GM10248 (cell line): ENCODE measurements around the gene SMIM14.
"Not testable (repeated sequence)": the region's sequence is repeated elsewhere in the genome, so short reads cannot be mapped to it uniquely, and the experiment has no call there.

Experiments
- CTCF ChIA-PET: fragments of 300-600 bp; sonication (Branson Sonifier 250); formaldehyde crosslinking; extraction: SDS; loops from one replicate; lab custom pipeline; 2021; ENCODE audit warnings: antibody characterized with exemption; lab: Yijun Ruan, JAX
- POLR2A ChIA-PET: fragments of 350-650 bp; sonication (Branson Sonifier 250); formaldehyde crosslinking; extraction: SDS; loops from one replicate; lab custom pipeline; 2020; ENCODE audit warnings: antibody characterized with exemption; lab: Yijun Ruan, JAX
- DNase-seq: peaks from one replicate; pipeline ENCODE4 v3.0.0; 2012; ENCODE audit errors: extremely low spot score
- TF ChIP-seq, protein P1 (sequence below): IDR thresholded peaks from 2 replicates; pipeline ENCODE4 v1.5.1; 2012; ENCODE audit warnings: mild to moderate bottlenecking, low read depth; ENCODE audit errors: extremely low read depth, missing control alignments, control extremely low read depth

Gene SMIM14

DNA sequence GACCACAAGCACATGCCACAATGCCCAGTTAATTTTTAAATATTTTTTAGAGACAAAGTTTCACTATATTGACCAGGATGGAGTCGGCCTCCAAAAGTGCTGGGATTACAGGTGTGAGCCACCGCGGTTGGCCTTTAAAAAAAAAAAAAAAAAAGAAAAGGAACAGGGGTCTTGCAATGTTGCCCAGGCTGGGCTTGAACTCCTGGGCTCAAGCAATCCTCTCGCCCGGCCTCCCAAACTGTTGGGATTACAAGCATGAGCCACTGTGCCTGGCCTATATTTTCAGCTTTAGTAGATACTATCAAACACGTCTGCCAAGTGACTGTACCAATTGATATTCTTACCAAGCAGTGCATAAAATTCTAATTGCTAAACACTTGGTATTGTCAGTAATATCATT, 120.2 kb downstream of the SMIM14 start:
- ChIA-PET POLR2A (no interaction called here), CTCF (interaction anchor here (1.0 kb wide), 1 partner anchor 9 kb away, joined by 4 read pairs; no protein-coding TSS in a partner anchor)
- no peak for DNase-seq
- TF ChIP-seq, protein P1, sequence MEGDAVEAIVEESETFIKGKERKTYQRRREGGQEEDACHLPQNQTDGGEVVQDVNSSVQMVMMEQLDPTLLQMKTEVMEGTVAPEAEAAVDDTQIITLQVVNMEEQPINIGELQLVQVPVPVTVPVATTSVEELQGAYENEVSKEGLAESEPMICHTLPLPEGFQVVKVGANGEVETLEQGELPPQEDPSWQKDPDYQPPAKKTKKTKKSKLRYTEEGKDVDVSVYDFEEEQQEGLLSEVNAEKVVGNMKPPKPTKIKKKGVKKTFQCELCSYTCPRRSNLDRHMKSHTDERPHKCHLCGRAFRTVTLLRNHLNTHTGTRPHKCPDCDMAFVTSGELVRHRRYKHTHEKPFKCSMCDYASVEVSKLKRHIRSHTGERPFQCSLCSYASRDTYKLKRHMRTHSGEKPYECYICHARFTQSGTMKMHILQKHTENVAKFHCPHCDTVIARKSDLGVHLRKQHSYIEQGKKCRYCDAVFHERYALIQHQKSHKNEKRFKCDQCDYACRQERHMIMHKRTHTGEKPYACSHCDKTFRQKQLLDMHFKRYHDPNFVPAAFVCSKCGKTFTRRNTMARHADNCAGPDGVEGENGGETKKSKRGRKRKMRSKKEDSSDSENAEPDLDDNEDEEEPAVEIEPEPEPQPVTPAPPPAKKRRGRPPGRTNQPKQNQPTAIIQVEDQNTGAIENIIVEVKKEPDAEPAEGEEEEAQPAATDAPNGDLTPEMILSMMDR, result no peak

DNA sequence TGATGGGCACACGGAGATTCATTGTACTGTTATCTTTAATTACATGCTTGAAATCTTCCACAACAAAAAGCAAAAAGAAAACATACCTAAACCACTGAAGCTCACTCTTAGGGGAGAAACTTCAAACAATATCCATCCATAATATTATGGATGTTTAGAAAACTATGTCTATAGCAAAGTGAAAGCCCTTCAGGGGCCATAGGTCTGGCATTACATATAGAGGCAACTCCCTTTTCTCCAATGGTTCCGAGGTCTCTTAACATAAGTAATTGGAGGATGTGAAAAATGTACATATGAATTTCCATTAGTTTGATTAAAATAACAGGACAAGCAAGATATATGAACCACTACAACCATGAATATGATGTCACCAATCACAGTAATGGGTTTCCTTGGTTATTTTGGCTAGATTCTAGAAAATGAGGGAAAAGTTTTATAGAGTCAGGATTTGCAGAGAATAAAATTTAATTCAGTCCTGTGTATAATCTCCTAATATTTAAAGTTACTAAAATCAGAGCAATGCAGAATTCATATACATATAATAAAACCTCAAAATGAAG, 122.2 kb downstream of the SMIM14 start:
- TF ChIP-seq, protein P1, result no peak
- no peak for DNase-seq
- ChIA-PET POLR2A (no interaction called here), CTCF (interaction anchor here (0.6 to 1.1 kb wide), 2 partner anchors 10 to 20 kb away, joined by 3 read pairs; no protein-coding TSS in a partner anchor)

DNA sequence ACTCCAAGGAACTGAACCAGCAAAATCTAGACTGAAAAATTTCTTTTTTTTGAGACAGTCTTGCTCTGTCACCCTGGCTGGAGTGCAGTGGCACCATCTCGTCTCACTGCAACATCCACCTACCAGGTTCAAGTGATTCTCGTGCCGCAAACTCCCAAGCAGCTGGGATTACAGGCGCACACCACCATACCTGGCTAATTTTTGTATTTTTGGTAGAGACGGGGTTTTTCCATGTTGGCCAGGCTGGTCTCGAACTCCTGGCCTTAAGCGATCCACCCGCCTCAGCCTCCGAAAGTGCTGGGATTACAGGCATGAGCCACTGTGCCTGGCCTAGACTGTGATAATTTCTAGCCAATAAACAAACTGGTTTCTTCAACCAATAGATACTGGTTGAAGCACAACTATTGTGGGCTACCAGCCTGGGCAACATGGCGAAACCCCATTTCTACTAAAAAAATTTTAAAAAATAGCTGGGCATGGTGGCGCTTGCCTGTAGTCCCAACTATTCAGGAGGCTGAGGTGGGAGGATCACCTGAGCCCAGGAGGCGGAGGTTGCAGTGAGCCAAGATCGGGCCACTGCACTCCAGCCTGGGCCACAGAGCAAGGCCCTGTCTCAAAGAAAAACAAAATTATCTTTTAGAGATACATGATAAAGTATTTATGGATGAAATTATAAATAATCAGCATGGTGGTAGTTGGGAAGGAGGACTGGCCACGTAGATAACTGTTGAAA, 122.8 kb downstream of the SMIM14 start:
- CTCF ChIA-PET, result interaction anchor here (0.6 to 1.1 kb wide), 2 partner anchors 9 to 19 kb away, joined by 3 read pairs; no protein-coding TSS in a partner anchor
- DNase-seq, POLR2A ChIA-PET: not testable (repeated sequence)

DNA sequence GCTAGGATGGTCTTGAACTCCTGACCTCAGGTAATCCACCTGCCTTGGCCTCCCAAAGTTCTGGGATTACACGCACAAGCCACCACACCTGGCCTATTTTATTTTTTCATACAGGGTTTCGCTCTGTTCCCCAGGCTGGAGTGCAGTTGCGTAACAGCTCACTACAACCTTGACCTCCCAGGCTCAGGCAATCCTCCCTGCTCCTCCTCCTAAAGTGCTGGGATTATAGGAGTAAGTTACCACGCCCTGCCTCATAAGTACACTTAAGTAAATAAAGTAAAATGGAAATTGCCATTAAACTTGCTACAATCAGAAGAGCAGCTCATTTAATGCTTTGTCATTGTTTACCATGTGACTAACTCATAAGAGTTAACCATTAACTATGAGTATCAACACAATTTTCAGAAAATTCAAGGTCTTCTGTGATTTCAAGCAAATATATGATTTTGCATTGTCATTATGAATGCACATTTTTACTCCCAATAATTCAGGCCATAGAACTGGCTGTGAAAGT, 123.7 kb downstream of the SMIM14 start:
- ChIA-PET POLR2A (no interaction called here), CTCF (no interaction called here)
- TF ChIP-seq, protein P1, result no peak
- DNase-seq, result no peak

DNA sequence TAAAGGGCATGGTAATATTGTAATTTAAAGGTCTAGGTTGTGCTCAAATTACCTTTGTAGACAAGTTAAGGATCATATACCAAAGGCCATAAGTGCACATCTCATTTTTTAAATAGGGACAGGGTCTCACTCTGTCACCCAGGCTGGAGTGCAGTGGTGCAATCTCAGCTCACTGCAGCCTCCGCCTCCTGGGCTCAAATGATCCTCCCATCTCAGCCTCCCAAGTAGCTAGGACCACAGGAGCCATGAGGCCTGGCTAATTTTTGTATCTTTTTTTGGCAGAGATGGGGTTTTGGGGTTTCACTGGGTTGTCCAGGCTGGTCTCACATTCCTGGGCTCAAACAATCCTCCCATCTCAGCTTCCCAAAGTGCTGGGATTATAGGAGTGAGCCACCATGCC, 124.4 kb downstream of the SMIM14 start:
- POLR2A ChIA-PET, DNase-seq: not testable (repeated sequence)
- CTCF ChIA-PET, result interaction anchor here (1.4 kb wide), 1 partner anchor 8 kb away, joined by 3 read pairs; no protein-coding TSS in a partner anchor

DNA sequence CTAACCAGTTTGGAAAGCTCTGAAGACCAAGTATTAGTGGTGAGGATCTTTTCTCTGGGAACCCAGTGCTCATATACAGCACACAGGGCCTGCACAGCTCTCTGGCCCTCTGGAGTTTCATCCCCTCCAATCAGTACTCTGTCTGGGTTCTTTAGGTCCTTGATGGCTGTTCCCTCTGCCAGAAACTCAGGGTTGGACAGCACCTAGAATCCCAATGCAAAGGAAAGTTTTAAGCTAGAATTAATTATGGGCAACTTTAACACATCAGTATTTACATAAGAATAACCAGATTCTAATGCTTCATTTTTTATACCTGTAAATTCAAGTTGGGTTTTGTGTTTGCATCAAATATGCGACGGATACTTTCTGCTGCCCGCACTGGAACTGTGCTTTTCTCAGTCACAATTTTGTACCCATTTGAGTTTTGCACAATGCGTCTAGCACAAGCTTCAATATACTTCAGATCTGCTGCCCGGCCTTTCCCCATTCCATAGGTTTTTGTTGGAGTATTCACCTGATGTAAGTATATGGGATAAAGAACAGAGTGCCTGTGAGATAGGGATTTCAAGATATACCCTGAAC, 128.2 kb downstream of the SMIM14 start:
- DNase-seq, result no peak
- CTCF ChIA-PET, result interaction anchor here (1.0 to 2.0 kb wide), 5 partner anchors 12 to 468 kb away, joined by 3 to 6 read pairs (median 3); no protein-coding TSS in a partner anchor
- TF ChIP-seq, protein P1, result no peak
- POLR2A ChIA-PET, result no interaction called here

DNA sequence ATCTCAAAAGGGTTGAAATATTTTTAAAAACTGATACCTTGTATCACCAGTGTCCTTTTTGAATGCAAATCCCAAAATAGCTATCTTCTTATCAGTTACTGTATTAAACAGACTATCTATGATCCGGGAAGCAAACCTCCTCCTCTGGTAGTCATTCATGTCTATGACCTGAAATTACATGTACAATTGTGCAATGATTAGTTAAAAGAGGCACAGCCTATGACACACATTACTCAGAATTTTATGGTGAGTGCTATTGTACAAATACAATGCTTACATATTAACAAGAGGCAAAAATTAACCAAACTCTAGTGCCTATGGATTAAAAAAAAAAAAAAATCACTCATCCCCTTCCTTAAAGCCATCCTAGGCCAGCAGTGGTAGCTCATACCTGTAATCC, 133.1 kb downstream of the SMIM14 start:
- ChIA-PET POLR2A (no interaction called here), CTCF (interaction anchor here (0.6 to 1.2 kb wide), 2 partner anchors 40 to 1285 kb away, joined by 3 read pairs; no protein-coding TSS in a partner anchor)
- TF ChIP-seq, protein P1, result no peak
- DNase-seq, result no peak
